Measurements from ENCODE around the gene SLC49A4. TPM values are rescaled to one million over a fixed set of nuclear protein-coding genes. Genes with fewer than 3 reads are reported as not detected.

The SLC49A4 gene
- total RNA-seq, 6 experiments from 2014 or later, result 5.5 to 8.6 (median 6.7) TPM

- ATAC-seq (no peak), DNase-seq (no peak)
- Histone ChIP-seq H3K4me1 (no peaks in the 10 kb centered on the region), H3K36me3 (no peaks in the 10 kb centered on the region), H3K4me3 (no peak overlapping the region), H3K27ac (no peak overlapping the region), H3K9me3 (no peaks in the 10 kb centered on the region), H3K27me3 (no peaks in the 10 kb centered on the region)
- intact Hi-C loops (cut with DNase I), result loop anchor here in 1 of 2 donors (10.0 kb wide), 1 partner anchor 325 kb away; no protein-coding TSS in a partner anchor
- 44% methylated on average over 7 of the region's 12 CpGs for WGBS (ENCODE audit: insufficient coverage, low coverage, low lambda C conversion rate, missing lambda C conversion rate)
- TF ChIP-seq CTCF (IDR thresholded peaks at IDR 0.05) (no peak), POLR2A (IDR thresholded peaks at IDR 0.05) (no peak)
Observed at GRCh38 chr3:122929188-122930062, 134.6 kb downstream of the SLC49A4 start.

GRCh38 chr3:122930063-122930997 lies 135.5 kb downstream of the SLC49A4 start:
- no peak overlapping the region for H3K4me3 ChIP-seq
- H3K4me1 ChIP-seq, result no peaks in the 10 kb centered on the region
- intact Hi-C loops (cut with DNase I), result no loop called here
- TF ChIP-seq POLR2A (IDR thresholded peaks at IDR 0.05) (no peak), CTCF (IDR thresholded peaks at IDR 0.05) (no peak)
- ATAC-seq (no peak), DNase-seq (no peak)
- no peaks in the 10 kb centered on the region for H3K36me3 ChIP-seq
- 75% methylated on average over 8 of the region's 14 CpGs for WGBS (ENCODE audit: insufficient coverage, low coverage, low lambda C conversion rate, missing lambda C conversion rate)
- H3K27me3 ChIP-seq, result no peaks in the 10 kb centered on the region
- no peak overlapping the region for H3K27ac ChIP-seq
- H3K9me3 ChIP-seq, result no peaks in the 10 kb centered on the region

Other genes with a start within 250 kb of the SLC49A4 start
- 10 to 100 TPM; 35.5 to 64.7 (median 42.5) TPM for gene PARP9, start 230.8 kb upstream of the SLC49A4 start, total RNA-seq
- gene DTX3L, start 230.7 kb upstream of the SLC49A4 start, total RNA-seq, result 10 to 100 TPM; 31.3 to 63.7 (median 38.4) TPM
- 1 to 10 TPM in 4 of 6 experiments, under 1 TPM in 2; 0.37 to 1.5 (median 1.3) TPM for gene PARP15, start 217.4 kb upstream of the SLC49A4 start, total RNA-seq
- gene PARP14, start 114.2 kb upstream of the SLC49A4 start, total RNA-seq, result 100 to 1,000 TPM in 1 of 6 experiments, 10 to 100 TPM in 5; 35.2 to 111 (median 37.3) TPM
- 1 to 10 TPM; 2.4 to 4.0 (median 3.3) TPM for gene HSPBAP1, start 1.2 kb upstream of the SLC49A4 start, total RNA-seq
- under 1 TPM; 0.12 to 0.65 (median 0.25) TPM for gene SEMA5B, start 232.7 kb downstream of the SLC49A4 start, total RNA-seq